NCI-H460 (cell line): ENCODE data around the gene GFAP. TPM values are rescaled to one million over a fixed set of nuclear protein-coding genes. Genes with fewer than 3 reads are reported as not detected.
A peak's percentile ranks its signal among the peaks of the same experiment; 100 is the strongest.

Source experiments
- DNase-seq: peaks from one replicate; pipeline ENCODE4 v3.0.0-alpha.2; 2016; ENCODE audit warnings: low read depth; ENCODE audit errors: extremely low read depth
- total RNA-seq: library from RNA; depleted of rRNA; stranded (reverse); fragments of >200 nt; shearing (Covaris generic); gene quantifications from 2 replicates; pipeline ENCODE4 v1.2.3, GENCODE V29; 2014

GFAP gene
- total RNA-seq, 1 experiment from 2014 or later: 0.32 TPM

DNA sequence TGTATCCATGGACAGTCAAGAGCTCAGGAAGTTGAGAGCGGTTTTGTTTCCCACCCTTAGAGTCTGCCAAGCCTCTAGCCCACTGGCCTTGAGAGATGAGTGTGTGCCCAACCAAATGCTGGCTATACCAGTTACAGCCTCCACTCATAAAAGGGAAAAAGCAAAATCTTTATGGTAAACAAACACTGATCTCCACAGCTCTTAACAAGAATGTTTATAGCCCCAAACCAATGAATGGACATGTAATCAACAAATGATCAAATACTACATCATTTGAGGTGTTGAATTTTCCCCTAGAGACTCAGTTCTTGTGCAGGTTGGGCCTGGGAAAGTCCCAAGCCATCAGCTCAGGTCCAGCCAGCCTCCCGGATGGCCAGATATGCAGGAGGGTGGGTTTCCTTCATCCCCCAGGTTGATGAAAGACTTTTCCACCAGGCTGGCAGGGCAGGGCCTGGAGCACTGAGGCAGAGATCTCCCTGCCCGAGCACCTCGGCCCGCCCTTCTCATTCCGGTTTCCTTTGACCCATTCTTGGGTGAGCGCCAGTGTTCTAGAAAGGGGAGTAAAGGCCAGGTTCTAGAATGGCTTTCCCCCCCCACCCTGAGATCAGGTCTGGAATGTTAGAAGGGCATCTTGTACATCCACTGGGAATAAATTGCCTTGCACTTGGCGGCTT, 12.2 kb downstream of the GFAP start:
- DNase-seq: no peak

- DNase-seq: no peak
Observed at GRCh38 chr17:44902135-44902760, 13.1 kb downstream of the GFAP start.

DNA sequence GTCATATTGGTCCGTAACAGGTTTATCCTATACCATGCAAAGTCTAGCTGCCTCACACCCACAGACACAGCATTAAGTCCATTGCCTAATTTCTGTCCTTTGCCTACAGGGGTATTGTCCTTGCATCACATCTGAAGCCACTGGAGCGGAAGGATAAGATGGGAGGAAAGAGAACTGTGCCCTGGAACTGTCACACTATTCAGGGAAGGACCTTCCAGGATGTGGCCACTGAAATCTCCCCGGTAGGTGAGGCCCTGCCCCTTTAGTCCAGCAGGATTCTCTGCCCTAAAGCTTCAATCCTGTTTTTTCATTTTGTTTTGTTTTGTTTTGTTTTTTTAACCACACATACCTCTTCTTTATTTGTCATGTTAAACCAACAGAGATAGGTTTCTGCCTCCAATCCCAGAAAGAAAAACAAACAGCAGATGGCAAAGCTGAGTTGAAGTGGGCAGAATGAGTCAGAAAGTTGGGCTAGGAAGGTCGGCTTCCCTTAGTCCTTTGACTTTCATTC, 13.8 kb downstream of the GFAP start:
- DNase-seq: no peak

- no peak for DNase-seq
Observed at GRCh38 chr17:44900894-44901293, 14.4 kb downstream of the GFAP start.

DNA sequence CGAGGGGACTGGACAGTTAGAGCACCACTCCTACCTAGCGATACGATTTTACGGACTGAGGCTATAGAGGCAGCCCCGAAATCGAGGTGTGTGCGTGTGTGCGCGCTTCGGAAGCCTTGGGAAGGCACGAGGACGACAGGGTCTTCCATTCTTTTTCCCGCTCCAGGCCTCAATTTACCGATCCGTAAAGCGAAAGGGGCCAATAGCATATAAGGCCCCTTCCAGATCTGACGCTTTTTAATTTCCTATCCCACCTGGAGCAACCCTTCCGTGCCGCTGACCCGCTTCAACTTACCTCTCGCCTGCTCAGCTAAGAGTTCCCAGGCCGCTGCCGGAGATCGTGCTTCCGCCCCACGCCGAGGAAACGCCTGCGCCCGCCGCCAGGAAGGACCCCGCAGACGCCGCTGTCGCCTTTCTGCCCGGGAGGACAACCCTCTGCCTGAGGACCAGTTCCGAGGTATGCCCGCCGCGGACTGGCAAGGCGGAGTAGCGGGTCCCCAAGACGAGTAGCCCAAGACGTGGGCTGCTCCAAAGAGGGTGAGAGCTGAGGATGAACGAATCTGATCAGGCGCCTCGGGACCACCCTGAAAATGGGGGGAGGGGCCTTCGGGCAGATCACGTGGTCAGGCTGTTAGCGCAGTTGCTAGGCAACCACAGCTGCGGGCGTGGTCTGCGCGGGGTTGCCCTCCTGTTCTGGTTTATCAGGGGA, 16.1 kb downstream of the GFAP start, which contains the start of gene EFTUD2:
EFTUD2 (minus strand) TSS at position 372 of the 709 bp plus-strand sequence. CDS start 4,924 bp downstream, outside the sequence.
- peak; percentile 86 for DNase-seq

GRCh38 chr17:44898768-44899073, 16.6 kb downstream of the GFAP start:
- DNase-seq: no peak

GRCh38 chr17:44894642-44895041, 20.7 kb downstream of the GFAP start:
- no peak for DNase-seq

GRCh38 chr17:44892250-44892649, 23.1 kb downstream of the GFAP start:
- DNase-seq: no peak

- no peak for DNase-seq
Observed at GRCh38 chr17:44889003-44889402, 26.3 kb downstream of the GFAP start.

DNA sequence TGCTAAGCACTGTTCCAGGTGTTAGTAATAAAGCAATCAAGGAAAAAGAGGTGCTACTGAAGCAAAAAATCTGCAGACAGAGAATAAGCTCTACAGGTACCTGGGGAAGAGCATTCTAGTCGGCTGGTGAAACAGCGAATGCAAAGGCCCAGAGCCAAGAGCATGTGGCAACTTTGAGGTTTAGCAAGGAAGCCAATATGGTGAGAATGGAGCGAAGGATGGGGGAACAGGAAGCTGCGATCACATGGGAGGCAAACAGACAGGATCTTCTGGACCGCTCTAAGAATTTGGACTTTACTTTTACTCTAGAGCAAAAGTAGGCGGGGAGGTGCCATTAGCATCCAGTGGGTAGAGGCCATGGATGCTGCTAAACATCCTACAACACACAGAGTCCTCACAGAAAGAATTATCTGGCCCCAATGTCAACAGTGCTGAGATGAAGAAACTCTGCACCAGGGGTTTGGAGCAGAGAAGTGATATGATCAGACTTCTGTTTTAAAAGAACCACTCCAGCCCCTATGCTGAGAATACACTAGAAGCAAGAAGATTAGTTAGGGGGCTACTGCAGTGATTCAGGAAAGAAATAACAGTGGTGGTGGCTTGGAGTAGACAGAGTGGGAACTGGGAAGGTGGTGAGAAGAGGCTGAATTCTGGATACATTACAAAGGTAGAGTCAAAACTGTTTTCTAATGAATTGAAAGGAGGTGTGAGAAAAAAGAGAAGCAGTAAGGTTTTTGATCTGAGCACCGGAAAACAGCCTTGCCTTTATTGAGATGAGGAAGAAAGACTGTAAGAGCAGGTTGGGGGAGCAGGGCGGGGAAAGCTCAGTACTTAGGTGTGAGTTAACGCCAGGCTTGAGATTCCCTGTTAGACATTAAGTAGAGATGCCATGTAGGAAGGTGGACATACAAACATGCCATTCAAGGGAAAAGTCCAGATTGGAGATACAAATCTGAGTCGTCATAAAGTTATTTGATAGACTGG, 27.0 kb downstream of the GFAP start:
- no peak for DNase-seq

DNA sequence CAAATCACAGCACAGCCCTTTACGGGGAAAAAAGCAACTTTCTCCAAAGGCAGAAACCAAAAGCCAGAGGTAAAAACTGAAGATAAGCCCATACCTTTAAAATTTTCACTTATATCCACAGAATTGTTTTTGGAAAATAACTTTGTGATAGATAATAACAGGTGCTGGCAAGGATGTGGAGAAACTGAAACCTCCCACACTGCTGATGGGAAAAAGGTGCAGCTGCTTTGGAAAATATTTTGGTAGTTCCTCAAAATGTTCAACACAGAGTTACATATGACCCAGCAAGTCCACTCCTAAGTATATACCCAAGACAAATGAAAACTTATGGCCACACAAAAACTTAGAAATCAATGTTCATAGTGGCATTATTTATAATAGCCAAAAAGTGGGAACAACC, 28.3 kb downstream of the GFAP start:
- DNase-seq: no peak

DNA sequence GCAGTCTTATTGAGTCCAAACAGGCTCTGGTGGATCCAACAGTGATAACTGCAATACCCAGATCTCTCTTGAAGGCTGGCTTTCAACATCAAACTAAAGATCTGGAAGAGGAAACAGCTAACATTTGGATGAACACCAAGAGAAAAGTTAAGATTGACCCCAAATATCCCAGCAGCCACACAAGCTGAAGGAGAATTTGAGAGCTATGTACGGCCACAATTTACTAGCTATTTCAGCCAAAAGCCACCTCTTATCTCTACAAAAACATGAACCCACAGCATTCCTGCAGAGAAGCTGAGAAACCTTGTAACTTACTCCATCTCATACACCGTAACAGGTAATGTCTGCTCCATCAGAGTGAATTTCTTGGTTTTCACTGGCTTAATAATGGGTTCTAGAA, 30.4 kb downstream of the GFAP start:
- no peak for DNase-seq

DNA sequence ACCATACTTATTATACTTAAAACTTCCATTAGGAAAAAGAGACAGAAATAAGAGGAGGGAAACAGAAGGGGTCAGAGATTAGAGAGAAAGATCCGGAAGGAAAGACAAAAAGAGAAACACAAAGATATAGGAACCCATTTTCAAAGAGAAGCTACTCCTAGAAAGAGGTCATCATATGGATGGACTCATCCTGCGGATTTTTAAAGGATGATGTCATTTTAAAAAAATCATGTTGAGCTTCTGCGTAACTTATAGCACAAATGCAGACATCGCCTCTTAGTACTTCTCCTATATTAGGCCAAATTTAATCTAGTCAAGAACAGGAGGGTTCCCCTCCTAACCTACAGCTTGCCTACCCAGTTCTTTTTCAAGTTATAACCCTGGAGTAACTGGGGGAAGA, 34.2 kb downstream of the GFAP start:
- DNase-seq: no peak

- no peak for DNase-seq
Observed at GRCh38 chr17:44880062-44880461, 35.2 kb downstream of the GFAP start.

- no peak for DNase-seq
Observed at GRCh38 chr17:44879376-44879775, 35.9 kb downstream of the GFAP start.

- peak; percentile 38 for DNase-seq
Observed at GRCh38 chr17:44878627-44879221, 36.6 kb downstream of the GFAP start.

- no peak for DNase-seq
Observed at GRCh38 chr17:44877121-44877520, 38.2 kb downstream of the GFAP start.

DNA sequence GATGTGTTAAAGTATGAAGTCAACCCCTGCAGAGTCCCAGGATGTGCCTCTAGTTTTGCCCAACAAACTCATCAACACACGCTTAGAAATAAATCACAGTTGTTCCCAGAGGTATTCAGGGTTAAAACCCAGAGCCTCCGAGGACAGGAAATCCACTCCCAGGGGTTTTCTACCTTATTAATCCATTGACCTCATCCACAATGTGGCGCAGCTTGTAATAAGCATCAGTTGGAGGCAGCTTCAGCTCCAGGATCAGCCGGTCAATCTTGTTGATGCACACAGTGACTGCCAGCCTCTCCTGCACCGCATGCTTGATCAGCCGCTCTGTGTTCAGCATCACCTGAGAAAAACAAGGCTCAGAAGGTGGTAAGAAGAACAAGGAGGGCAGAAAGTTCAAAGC, 39.5 kb downstream of the GFAP start:
- DNase-seq: no peak

DNA sequence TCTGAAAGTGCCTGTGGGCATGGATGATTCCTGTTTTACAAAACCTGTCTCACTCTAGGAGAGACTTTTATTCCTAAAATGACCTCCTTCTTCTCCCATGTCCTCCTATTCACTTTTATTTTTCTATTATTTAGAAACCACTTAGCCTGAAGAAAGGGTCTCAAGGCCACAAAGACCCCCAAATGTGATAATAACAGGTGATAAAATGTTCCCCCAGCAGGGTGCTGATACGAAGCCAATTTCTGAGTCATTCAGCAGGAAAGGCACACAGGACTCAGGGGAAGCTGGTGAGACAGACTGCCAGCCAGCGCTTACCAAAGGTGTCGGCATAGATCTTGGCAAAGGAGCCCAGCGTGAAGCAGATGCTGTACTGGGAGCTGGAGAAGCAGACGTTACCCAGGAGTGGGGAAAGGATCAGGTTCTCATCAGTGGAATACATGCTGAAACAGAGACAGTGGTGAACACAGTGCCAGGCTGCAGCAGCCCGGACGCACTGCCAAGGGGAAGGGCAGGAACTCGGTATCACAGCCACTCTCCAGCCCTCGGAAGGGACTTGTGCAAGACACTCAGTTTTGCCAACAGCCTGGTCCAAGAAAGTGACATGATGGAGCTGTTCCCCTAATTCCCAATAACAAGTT, 43.0 kb downstream of the GFAP start:
- no peak for DNase-seq

- no peak for DNase-seq
Observed at GRCh38 chr17:44871556-44871955, 43.7 kb downstream of the GFAP start.
